ENCODE measurements around the gene C10orf90. TPM values are rescaled to one million over a fixed set of nuclear protein-coding genes. Genes with fewer than 3 reads are reported as not detected.

C10orf90 gene
- total RNA-seq, 1 experiment from 2014 or later = 0.18 TPM

- TF ChIP-seq EZH2phosphoT487 (IDR thresholded peaks at IDR 0.05; ENCODE audit: borderline replicate concordance, low read length) (no peak), EZH2 (IDR thresholded peaks at IDR 0.05; ENCODE audit: low read length, unreplicated experiment) (no peak), CTCF (conservative IDR thresholded peaks at IDR 0.05; ENCODE audit: low read depth, low read length) (no peak)
- H3K4me1 ChIP-seq (ENCODE audit: insufficient read depth, low read length) = peaks cover 9% of the 10 kb centered on the region
- H3K9ac ChIP-seq (ENCODE audit: low read length) = no peak overlapping the region
- DNase-seq = no peak
- no peak overlapping the region for H3K27ac ChIP-seq (ENCODE audit: low read length)
- H3K79me2 ChIP-seq (ENCODE audit: low read length) = no peaks in the 10 kb centered on the region
- intact Hi-C loops (cut with micrococcal nuclease) = no loop called here
- CTCF ChIA-PET = no interaction called here
- H3F3A ChIP-seq (ENCODE audit: low read length, unreplicated experiment) = no peaks in the 10 kb centered on the region
- H4K20me1 ChIP-seq (ENCODE audit: low read length) = no peaks in the 10 kb centered on the region
- H3K9me3 ChIP-seq (ENCODE audit: low read length) = no peaks in the 10 kb centered on the region
- H3K36me3 ChIP-seq (ENCODE audit: low read depth, low read length) = no peaks in the 10 kb centered on the region
- POLR2A ChIA-PET (ENCODE audit: unreplicated experiment) = no interaction called here
- no peak for ATAC-seq
- H2AFZ ChIP-seq (ENCODE audit: low read length) = no peak overlapping the region
- H3K4me3 ChIP-seq (ENCODE audit: low read length) = no peak overlapping the region
- H3K27me3 ChIP-seq (ENCODE audit: low read length) = no peaks in the 10 kb centered on the region
- no peaks in the 10 kb centered on the region for H3K9me2 ChIP-seq (replicated peaks; ENCODE audit: low read length)
- H3K4me2 ChIP-seq (ENCODE audit: low read length) = no peak overlapping the region
- BruUV-seq (replicated peaks) = no TSS peak
Measured at GRCh38 chr10:126523071-126523470, 147.4 kb downstream of the C10orf90 start.

GRCh38 chr10:126521399-126521798 is 149.1 kb downstream of the C10orf90 start:
- DNase-seq = peak; percentile 86
- no peak for TF ChIP-seq EZH2phosphoT487 (IDR thresholded peaks at IDR 0.05; ENCODE audit: borderline replicate concordance, low read length)
- TF ChIP-seq CTCF (conservative IDR thresholded peaks at IDR 0.05; ENCODE audit: low read depth, low read length) = no peak
- TF ChIP-seq EZH2 (IDR thresholded peaks at IDR 0.05; ENCODE audit: low read length, unreplicated experiment) = no peak

GRCh38 chr10:126520751-126521317 is 149.7 kb downstream of the C10orf90 start:
- no peaks in the 10 kb centered on the region for H3K9me3 ChIP-seq (ENCODE audit: low read length)
- ChIA-PET CTCF (no interaction called here), POLR2A (ENCODE audit: unreplicated experiment) (no interaction called here)
- BruUV-seq (replicated peaks) = no TSS peak
- no peaks in the 10 kb centered on the region for H3K79me2 ChIP-seq (ENCODE audit: low read length)
- H4K20me1 ChIP-seq (ENCODE audit: low read length) = no peaks in the 10 kb centered on the region
- H3K27me3 ChIP-seq (ENCODE audit: low read length) = no peaks in the 10 kb centered on the region
- no peaks in the 10 kb centered on the region for H3K36me3 ChIP-seq (ENCODE audit: low read depth, low read length)
- H3K27ac ChIP-seq (ENCODE audit: low read length) = peak overlapping the region; percentile 68
- no peaks in the 10 kb centered on the region for H3K9me2 ChIP-seq (replicated peaks; ENCODE audit: low read length)
- H3K4me3 ChIP-seq (ENCODE audit: low read length) = no peak overlapping the region
- no peaks in the 10 kb centered on the region for H3F3A ChIP-seq (ENCODE audit: low read length, unreplicated experiment)
- H2AFZ ChIP-seq (ENCODE audit: low read length) = no peak overlapping the region
- DNase-seq (no peak), ATAC-seq (no peak)
- intact Hi-C loops (cut with micrococcal nuclease) = loop anchor here (1.0 kb wide), 1 partner anchor 113 kb away; no protein-coding TSS in a partner anchor
- H3K4me2 ChIP-seq (ENCODE audit: low read length) = peak overlapping the region; percentile 18; the same call in 1 of the 2 replicates
- TF ChIP-seq CTCF (conservative IDR thresholded peaks at IDR 0.05; ENCODE audit: low read depth, low read length) (peak; percentile 40), EZH2phosphoT487 (IDR thresholded peaks at IDR 0.05; ENCODE audit: borderline replicate concordance, low read length) (no peak), EZH2 (IDR thresholded peaks at IDR 0.05; ENCODE audit: low read length, unreplicated experiment) (no peak)
- peaks cover 9% of the 10 kb centered on the region for H3K4me1 ChIP-seq (ENCODE audit: insufficient read depth, low read length)
- no peak overlapping the region for H3K9ac ChIP-seq (ENCODE audit: low read length)

More at GRCh38 chr10:126521399-126521798, 149.1 kb downstream of the C10orf90 start:
- Histone ChIP-seq H3K79me2 (ENCODE audit: low read length) (no peaks in the 10 kb centered on the region), H3K4me1 (ENCODE audit: insufficient read depth, low read length) (peaks cover 9% of the 10 kb centered on the region), H3K27ac (ENCODE audit: low read length) (peak overlapping the region; percentile 68), H3K9ac (ENCODE audit: low read length) (no peak overlapping the region), H3F3A (ENCODE audit: low read length, unreplicated experiment) (no peaks in the 10 kb centered on the region), H3K36me3 (ENCODE audit: low read depth, low read length) (no peaks in the 10 kb centered on the region), H3K9me3 (ENCODE audit: low read length) (no peaks in the 10 kb centered on the region), H3K9me2 (replicated peaks; ENCODE audit: low read length) (no peaks in the 10 kb centered on the region), H4K20me1 (ENCODE audit: low read length) (no peaks in the 10 kb centered on the region), H3K4me3 (ENCODE audit: low read length) (no peak overlapping the region), H3K4me2 (ENCODE audit: low read length) (no peak overlapping the region), H2AFZ (ENCODE audit: low read length) (no peak overlapping the region), H3K27me3 (ENCODE audit: low read length) (no peaks in the 10 kb centered on the region)
- ChIA-PET POLR2A (ENCODE audit: unreplicated experiment) (no interaction called here), CTCF (no interaction called here)
- peak; percentile 98 for ATAC-seq
- BruUV-seq (replicated peaks) = no TSS peak
- intact Hi-C loops (cut with micrococcal nuclease) = loop anchor here (1.0 kb wide), 1 partner anchor 113 kb away; no protein-coding TSS in a partner anchor
